Amniotic stem cell (primary cell): ENCODE measurements around the gene EDN3.
"Not testable (repeated sequence)": the region's sequence is repeated elsewhere in the genome, so short reads cannot be mapped to it uniquely, and the experiment has no call there.

ENCODE experiments used
- DNase-seq: peaks from one replicate; lab custom pipeline; 2025; lab: John Stamatoyannopoulos, UW

Gene EDN3

DNA sequence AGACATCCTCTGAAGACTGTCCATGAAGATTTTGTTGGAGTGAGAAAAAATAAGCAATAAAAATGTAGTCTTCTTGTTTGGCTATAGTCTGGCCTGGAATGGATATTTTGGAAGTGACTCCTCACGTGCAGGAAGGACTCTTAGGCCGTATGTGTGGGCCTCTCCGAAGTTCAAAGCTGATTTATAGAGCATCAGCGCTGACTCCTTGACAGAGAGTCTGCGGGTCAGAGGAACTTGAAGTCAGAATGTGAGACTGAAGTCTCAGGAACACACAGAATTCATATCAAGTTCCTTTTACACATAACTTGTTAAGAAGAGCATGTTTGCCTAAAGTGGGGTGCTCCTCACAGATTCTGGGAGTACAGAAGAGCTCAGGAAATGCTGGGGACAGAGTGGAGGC lies 36.1 kb downstream of the EDN3 start:
- no peak for DNase-seq

GRCh38 chr20:59338444-59338843 lies 38.0 kb downstream of the EDN3 start:
- DNase-seq: not testable (repeated sequence)

DNA sequence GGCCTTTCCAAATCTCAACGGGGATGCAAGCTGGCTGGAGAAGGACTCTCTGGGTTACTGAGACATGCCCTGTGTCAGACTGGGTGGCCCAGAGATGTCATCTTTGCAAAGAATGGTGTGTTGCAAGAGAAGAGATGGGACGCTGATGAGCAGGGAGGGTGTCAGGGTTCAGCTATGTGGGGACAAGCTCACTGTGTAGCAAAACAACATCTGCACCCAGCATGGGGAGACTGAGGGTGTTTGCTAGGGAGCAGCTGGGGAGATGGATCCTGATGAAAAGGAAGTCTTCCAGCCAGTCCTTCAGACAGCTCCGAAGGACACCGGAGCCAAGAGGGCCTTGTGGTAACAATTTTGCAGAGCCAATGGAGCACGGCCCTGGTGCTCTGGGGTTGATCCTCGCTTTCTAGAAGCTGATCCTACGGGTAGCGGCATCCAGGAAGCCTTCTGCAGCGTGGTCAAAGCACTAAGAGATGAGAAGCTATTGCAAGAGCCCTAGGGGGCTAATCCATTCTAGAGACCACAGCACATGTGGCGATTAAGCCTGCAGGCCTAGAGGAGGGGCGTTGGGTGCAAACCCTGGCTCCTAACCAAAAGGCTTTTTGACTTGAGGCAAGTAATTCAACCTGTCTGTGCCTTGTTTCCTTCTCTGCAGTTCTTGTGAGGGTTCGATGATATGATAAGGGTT lies 39.9 kb downstream of the EDN3 start:
- no peak for DNase-seq

DNA sequence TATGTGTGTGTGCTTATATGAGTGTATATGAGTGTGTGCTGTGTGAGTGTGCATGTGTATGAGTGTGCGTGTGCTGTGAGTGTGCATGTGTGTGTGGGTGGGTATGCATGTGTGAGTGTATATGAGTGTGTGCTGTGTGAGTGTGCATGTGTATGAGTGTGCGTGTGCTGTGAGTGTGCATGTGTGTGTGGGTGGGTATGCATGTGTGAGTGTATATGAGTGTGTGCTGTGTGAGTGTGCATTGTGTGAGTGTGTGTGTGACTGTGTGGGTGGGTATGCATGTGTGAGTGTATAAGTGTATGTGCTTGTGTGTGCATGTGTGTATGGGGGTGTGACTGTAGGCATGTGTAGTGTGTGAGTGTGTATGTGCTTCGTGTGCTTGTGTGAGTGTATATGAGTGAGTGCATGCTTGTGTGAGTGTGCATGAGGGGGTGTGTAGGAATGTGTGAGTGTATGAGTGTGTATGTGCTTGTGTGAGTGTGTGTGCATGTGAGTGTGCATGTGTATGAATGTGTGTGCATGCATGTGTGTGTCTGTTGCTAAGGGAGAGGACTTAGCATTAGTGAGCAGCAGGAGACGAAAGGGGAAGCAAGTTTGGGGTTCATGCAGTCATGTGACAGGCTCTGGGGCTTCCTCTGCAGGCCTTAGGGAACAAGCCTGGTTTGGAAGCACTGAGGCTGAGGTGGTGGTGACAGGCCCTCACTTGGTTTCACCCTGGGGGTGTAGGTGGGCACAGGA lies 41.0 kb downstream of the EDN3 start:
- not testable (repeated sequence) for DNase-seq

DNA sequence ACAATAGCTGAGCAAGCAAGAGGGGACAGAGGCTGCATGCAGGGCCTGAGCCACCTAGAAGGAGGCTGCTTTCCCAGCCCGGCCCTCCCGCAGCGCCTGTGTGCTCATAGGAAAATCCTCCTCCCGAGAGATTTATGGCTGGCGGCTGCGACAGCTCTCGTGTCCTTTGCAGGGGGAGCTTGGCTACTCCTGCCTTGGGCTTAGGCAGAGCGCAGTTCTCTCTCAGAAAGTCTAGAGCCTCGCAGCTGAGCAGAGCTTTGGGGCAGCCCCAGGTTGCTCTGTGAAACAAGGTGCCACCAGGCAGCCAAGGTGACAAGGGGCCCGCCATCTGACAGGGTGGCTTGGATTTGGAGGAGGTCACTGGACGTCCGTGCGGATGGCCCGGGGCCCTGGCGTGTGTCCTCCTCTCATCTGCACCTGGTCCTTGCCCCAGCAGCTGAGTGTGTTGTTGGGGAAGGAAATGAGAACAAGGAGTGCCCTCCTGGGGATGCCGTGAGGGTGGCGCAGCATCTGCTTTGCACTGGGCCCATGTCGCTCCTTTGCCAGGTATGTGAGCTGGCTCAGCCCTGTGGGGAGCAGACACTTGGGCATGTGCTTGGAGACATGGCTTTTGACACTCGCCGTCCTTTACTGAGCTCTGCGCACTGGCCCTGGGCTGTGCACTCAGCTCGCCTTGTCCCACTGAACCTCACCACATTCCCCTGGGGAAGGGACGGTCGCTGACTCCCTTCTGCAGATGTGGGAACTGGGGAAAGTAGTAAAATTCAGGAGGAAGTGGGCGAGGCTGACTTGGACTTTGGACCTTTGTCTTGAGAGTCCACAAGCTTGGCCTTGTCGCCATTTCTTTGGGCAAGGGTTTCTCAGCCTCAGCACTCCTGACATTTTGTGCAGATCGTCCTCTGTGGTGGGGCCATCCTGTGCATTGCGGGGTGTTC lies 41.9 kb downstream of the EDN3 start:
- no peak for DNase-seq

DNA sequence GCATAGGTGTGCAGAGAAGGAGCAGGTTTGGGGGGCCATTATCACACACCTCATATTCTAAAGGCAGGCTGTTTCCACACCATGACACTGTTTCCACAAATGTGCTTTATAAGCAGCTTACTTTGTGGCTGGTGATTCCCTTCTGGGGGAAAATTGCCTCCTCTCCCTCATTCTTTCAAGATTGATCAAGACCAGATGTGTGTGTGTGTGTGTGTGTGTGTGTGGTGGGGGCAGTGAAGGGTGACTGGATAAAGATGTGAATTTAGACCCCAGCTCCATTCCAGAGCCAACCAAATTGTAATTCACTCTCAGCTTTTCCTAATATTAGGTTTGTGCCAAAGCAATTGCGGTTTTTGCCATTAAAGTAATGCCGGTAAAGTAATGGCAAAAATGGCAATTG lies 45.6 kb downstream of the EDN3 start:
- no peak for DNase-seq

DNA sequence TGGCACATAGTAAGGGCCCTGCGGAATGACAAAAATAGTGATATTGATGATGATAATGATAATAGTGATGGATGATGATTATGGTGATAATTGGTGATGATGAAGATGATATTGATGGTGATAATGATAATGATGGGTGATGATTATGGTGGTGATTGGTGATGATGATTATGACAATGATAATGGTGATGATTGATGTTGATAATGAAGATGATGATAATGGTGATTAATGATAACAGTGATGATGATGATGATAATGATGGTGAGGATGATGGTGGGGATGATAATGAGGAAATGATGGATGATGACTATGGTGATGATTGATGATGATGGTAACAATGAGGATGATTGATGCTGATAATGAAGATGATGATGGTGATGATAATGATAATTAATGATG lies 48.9 kb downstream of the EDN3 start:
- DNase-seq: no peak

- DNase-seq: no peak
These were observed 50.1 kb downstream of the EDN3 start for GRCh38 chr20:59350330-59351156.

DNA sequence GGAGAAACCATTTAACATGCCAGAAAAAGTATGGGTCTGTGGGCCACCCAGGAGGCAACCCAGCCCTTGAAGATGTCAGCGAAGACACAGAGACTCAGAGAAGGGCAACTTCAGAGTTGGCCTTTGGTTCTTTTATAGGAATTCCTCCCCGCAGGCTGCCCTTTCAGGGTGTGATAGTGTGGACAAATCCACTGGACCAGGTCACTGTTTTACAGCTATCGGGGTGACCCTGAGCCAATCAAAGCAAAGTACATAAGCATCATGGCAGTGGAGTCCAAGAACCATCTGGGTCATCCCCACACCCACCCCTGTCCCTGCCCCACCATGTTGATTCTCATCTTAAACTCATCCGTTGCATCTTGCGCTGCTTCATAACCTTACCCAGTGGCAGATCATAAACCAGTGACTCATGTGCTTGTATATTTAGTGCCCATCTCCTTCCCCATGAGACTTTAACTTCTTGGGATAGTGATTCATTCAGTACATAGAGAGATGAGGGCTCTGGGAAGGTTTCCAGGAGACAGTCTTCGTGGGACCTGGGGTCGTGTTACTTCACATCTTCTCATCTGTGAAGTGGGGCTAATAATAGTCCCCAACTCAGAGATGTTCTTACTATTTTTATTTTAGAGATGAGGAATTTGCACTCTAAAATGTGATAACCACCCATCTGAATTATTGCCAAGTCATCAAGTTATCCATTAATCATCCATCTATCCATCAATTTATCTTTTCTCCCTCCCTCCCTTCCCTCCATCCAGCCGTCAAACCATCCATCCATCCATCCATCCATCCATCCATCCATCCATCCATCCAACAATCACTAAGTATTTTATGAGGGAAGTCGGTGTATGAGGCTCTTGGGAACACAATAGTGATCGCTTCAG lies 51.0 kb downstream of the EDN3 start:
- no peak for DNase-seq

DNA sequence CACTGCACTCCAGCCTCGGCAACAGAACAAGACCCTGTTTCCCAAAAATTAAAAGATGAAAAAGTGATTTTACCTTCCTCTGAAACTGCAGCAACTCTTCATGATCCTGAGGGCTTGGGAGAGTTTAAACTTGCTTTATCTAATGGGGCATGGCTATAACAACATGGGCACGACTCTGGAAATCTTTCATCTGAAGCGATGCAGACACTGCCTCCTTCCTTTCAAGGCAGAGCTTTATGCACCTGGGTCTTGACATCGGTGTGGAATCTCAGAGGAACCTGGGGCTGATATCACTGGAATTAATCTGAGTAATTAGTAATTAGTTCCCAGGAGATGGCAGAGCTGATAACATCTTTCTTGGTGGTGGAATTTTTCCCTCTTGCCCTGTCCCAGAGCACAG lies 52.1 kb downstream of the EDN3 start:
- DNase-seq: no peak

DNA sequence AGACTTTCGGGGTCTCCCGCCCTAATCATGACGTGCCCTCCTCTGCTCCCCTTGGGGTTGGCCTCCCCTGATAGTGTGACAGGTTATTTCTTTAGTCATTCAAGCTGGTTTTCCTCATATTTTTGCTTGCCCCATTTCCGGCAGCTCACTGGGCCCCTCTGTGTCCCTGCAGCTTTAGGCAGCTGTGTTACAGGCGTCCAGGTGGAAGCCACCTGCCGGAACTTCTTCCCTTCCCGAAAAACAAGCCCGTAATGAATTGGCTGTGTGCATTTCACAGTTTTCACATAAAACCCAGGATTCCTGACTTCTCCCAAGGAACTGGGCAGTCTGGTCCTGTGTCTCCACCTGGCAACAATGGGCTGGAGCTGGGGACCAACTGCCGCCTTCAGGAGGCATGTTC lies 52.6 kb downstream of the EDN3 start:
- DNase-seq: no peak

GRCh38 chr20:59354460-59354859 lies 54.0 kb downstream of the EDN3 start:
- DNase-seq: no peak

- DNase-seq: no peak
These were observed 54.8 kb downstream of the EDN3 start for GRCh38 chr20:59355242-59355641.

DNA sequence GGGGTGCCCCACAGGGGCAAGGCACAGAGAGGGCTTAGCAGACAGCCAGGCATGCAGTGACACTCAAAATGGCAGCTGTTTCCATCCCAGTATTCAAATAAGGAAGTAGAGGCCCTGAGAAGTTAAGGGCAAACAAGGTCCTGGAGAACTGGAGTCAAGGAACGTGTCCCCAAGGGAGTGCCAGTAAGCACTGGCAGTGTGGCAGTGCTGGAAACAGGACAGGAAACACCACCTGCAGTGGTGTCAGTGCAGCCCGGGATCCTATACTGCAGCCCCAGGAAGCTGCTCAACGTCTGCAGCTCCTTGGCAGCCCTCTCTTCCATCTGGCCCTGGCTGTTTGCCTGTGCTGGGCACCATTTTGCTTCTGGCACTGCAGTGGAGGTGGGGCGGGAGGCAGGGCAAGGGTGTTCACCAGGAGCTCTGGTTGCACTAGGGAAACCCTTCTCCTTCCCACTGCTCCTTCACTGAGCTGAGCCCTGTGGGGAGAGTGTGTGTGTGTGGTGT lies 56.3 kb downstream of the EDN3 start:
- DNase-seq: no peak

GRCh38 chr20:59358793-59359192 lies 58.4 kb downstream of the EDN3 start:
- not testable (repeated sequence) for DNase-seq

- no peak for DNase-seq
These were observed 59.7 kb downstream of the EDN3 start for GRCh38 chr20:59359906-59360725.

GRCh38 chr20:59360934-59361333 lies 60.5 kb downstream of the EDN3 start:
- no peak for DNase-seq

DNA sequence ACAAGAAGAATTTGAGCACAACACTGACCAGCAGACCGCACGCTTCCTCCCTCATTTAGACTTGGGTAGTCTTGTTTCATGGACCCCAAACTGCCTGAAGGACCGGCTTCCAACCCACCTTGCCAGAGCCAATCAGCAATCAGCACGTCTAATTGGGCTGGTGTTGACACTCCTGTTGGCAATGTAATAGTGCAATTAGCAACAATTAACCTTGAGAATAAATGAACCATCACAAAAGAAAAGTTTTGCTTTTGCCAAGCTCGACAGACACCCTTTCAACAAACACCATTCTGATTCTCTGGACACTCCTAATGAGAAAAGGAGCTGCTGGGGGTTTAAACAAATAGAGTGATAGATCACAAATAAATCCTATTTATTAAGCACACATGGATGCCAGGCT lies 61.0 kb downstream of the EDN3 start:
- no peak for DNase-seq

DNA sequence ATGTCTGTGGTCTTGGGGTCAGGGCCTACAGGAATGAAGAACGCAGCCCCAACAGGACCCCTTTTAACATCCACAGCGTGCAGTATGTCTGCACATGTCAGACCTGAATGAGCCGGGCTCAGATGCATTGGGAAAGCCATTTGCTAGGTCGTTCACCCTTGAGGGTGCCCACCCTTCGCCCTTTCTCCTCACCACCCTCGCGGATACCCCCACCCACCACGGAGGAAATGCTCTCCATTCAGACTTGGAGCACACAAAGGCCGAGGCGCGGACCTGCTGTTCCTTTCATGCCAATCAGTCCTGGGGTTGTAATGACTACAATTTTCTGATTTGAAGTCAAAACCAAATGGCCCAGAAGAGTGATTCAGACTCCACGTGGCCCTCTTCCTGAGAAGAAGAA lies 62.7 kb downstream of the EDN3 start:
- no peak for DNase-seq

- no peak for DNase-seq
These were observed 64.2 kb downstream of the EDN3 start for GRCh38 chr20:59364611-59365010.
